T-helper 17 cell (primary cell): Measurements from ENCODE around the gene PTPRN2. TPM values are rescaled to one million over a fixed set of nuclear protein-coding genes. Genes with fewer than 3 reads are reported as not detected.

Experiments used
- ATAC-seq: fragments of 150-1000 bp; cut with Tn5 transposase; 2 replicates; pipeline ENCODE4 v1.10.0; 2021; ENCODE audit warnings: mild to moderate bottlenecking, moderate library complexity
- DNase-seq, 3 donors: peaks; one replicate each; pipeline versions ENCODE4 v3.0.0 to v3.0.0-alpha.2; 2020 to 2021
- H3K9me3 ChIP-seq: one replicate; pipeline ENCODE4 v1.7.0; 2013; ENCODE audit warnings: low read length, mild to moderate bottlenecking; ENCODE audit not compliant: control insufficient read depth, poor library complexity, severe bottlenecking
- H3K27ac Mint-ChIP-seq: one replicate; pipeline ENCODE4 v1.8.0; 2022; ENCODE audit warnings: mild to moderate bottlenecking, moderate library complexity, mixed read lengths
- H3K27me3 Mint-ChIP-seq: one replicate; pipeline ENCODE4 v1.8.0; 2022; ENCODE audit warnings: mixed read lengths
- H3K36me3 Mint-ChIP-seq: one replicate; pipeline ENCODE4 v1.8.0; 2022; ENCODE audit warnings: low read depth, mixed read lengths
- H3K4me1 Mint-ChIP-seq: one replicate; pipeline ENCODE4 v1.8.0; 2022; ENCODE audit warnings: mild to moderate bottlenecking, mixed read lengths
- H3K4me3 Mint-ChIP-seq: one replicate; pipeline ENCODE4 v1.8.0; 2022; ENCODE audit warnings: mild to moderate bottlenecking, moderate library complexity, mixed read lengths
- total RNA-seq, 4 donors: library from RNA in 2 of 4; stranded (reverse) in 2 of 4; gene quantifications; one replicate each; pipeline ENCODE4 v1.2.3 and lab custom pipeline; 2022 to 2026

PTPRN2 gene
- total RNA-seq, 2 donors from 2014 or later: 0.42 to 0.57 TPM

DNA sequence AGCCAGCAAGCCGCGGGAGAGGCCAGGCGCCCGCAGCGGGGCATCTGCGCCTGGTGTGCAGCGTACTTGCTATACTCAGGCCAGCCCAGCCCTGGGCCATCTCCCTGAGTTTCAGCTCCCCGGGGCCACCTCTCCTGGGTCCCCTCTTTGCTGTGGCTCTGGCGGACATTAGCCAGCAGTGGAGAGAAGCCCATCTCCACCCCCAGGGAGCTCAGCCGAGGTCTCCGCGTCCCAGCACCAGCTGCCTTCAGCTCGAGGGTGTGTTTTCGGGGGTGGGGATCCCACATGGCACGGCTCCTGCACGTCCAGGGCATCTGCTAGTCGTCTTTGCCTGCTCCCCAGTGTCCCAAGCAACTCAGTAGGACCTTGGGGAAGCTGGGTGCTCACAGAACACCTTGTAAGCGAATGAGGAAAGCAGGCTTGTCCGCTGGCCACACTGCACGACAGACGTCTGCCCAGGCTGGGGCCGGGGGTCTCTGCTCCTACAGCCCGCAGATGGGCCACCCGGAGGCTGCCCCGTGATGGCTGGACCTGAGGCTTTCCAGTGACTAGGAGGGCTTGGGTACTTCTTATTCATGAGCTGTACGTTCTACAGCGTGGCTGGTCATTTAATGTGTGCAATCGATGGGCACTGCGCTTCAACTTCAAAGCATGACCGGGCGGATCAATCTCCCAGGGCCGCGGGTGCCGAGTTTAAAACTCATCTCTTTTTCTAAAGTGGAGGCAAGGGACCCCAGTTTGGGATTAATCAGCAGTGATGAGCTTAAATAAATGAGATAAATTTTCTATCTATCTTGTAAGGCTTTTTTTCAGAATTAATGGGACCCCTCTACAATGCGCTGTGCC lies 795.2 kb downstream of the PTPRN2 start:
- ATAC-seq (no peak), DNase-seq (no peak)
- no peaks in the 10 kb centered on the region for H3K4me1 Mint-ChIP-seq
- no peaks in the 10 kb centered on the region for H3K9me3 ChIP-seq
- peaks cover 20% of the 10 kb centered on the region for H3K27me3 Mint-ChIP-seq
- no peak overlapping the region for H3K4me3 Mint-ChIP-seq
- no peaks in the 10 kb centered on the region for H3K36me3 Mint-ChIP-seq
- no peak overlapping the region for H3K27ac Mint-ChIP-seq

DNA sequence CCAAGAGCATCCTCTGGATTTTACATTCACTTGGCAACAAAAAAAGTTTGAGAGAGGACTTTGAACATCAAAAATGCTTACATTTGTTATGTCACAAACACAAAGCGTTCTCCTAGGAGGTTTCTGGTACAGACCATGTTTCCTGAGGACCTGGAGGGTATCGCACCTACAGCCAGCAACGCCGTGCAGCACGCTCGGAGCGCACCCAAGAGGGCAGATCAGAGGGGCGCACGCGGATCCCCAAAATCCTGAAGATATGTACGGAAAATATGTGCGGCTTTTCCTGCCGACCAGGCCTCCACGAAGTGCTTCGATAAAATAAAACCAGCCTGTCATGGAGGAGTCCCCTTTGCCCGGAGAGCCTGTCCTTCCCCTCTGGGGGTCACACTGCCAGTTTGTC lies 796.0 kb downstream of the PTPRN2 start:
- DNase-seq: no peak
- H3K4me3 Mint-ChIP-seq: no peak overlapping the region
- H3K4me1 Mint-ChIP-seq: no peaks in the 10 kb centered on the region
- H3K27ac Mint-ChIP-seq: no peak overlapping the region
- no peak for ATAC-seq
- peaks cover 2% of the 10 kb centered on the region for H3K36me3 Mint-ChIP-seq
- peaks cover 15% of the 10 kb centered on the region for H3K27me3 Mint-ChIP-seq
- no peaks in the 10 kb centered on the region for H3K9me3 ChIP-seq

DNA sequence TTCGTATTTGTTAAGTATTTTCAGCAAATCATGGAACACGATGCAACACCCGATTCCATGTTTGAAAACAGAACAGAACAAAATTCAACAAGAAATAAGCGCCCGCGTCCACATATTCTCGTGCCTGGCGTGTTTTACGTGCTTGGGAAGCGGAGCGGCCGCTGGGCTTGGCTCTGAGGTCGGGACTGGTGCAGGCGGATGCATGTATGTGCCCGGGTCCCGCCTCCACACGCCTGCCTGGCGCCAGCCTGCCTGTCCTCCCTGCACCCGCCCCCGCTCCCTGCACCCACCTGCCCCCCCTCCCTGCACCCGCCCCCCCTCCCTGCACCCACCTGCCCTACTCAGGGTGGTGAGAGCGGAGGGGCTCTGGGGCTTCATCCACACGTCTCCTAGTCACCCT lies 796.4 kb downstream of the PTPRN2 start:
- H3K27me3 Mint-ChIP-seq: peaks cover 10% of the 10 kb centered on the region
- H3K36me3 Mint-ChIP-seq: peaks cover 2% of the 10 kb centered on the region
- H3K4me1 Mint-ChIP-seq: no peaks in the 10 kb centered on the region
- no peak for DNase-seq
- ATAC-seq: no peak
- no peak overlapping the region for H3K27ac Mint-ChIP-seq
- H3K9me3 ChIP-seq: no peaks in the 10 kb centered on the region
- H3K4me3 Mint-ChIP-seq: no peak overlapping the region

DNA sequence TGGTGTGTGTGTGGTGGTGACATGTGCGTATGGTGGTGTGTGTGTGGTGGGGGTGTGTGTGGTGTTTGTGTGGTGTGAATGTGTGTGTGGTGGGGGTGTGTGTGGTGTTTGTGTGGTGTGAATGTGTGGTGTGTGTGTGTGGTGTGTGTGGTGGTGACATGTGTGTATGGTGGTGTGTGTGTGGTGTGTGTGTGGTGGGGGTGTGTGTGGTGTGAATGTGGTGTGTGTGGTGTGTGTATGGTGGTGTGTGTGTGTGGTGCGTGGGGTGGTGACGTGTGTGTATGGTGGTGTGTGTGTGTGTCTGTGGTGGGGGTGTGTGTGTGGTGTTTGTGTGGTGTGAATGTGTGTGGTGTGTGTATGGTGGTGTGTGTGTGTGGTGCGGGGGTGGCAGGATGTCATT lies 797.7 kb downstream of the PTPRN2 start:
- H3K9me3 ChIP-seq: no peaks in the 10 kb centered on the region
- H3K4me3 Mint-ChIP-seq: no peak overlapping the region
- peaks cover 7% of the 10 kb centered on the region for H3K27me3 Mint-ChIP-seq
- DNase-seq (no peak), ATAC-seq (no peak)
- H3K4me1 Mint-ChIP-seq: no peaks in the 10 kb centered on the region
- H3K36me3 Mint-ChIP-seq: peaks cover 2% of the 10 kb centered on the region
- H3K27ac Mint-ChIP-seq: no peak overlapping the region

DNA sequence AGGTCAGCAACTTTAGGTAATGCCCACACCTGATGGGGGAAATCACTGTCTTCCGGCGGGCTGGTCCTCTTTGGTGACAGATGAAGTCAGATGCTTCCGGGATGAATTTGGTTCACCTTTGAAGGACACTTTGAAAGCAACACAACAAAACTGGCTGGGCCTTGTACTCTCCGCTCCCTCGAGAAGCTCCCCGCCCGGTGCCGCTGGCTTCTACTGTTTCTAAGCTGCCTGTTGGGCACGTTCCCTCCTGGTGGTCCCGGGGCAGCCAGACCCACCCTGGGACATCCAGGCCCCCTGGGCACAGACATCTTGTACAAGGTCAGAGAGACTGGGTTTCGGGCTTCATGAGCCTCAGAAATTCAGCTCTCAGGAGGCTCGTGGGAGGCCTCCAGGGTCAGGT lies 798.5 kb downstream of the PTPRN2 start:
- H3K4me3 Mint-ChIP-seq: no peak overlapping the region
- ATAC-seq: no peak
- H3K36me3 Mint-ChIP-seq: peaks cover 2% of the 10 kb centered on the region
- no peak overlapping the region for H3K27ac Mint-ChIP-seq
- no peaks in the 10 kb centered on the region for H3K9me3 ChIP-seq
- H3K4me1 Mint-ChIP-seq: no peaks in the 10 kb centered on the region
- no peak for DNase-seq
- H3K27me3 Mint-ChIP-seq: peaks cover under 1% of the 10 kb centered on the region

DNA sequence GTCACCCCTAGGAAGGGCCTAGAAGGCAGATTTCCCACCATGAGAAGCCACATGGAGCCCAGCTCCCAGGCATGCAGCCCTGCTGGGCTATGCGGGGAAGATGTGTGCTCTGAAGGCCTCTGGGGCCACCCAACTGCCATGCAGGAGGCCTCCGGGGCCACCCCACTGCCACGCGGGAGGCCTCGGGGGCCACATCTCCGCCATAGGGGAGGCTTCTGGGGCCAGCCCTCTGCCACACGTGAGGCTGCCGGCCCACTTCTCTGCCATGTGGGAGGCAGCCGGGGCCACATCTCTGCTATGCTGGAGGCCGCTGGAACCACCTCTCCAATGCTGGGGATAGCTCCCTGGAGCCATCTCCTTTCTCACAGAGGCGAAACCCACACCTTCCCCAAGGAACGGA lies 799.0 kb downstream of the PTPRN2 start:
- H3K36me3 Mint-ChIP-seq: peaks cover 2% of the 10 kb centered on the region
- no peak for ATAC-seq
- no peaks in the 10 kb centered on the region for H3K9me3 ChIP-seq
- no peak for DNase-seq
- peaks cover 3% of the 10 kb centered on the region for H3K27me3 Mint-ChIP-seq
- no peak overlapping the region for H3K27ac Mint-ChIP-seq
- H3K4me1 Mint-ChIP-seq: no peaks in the 10 kb centered on the region
- no peak overlapping the region for H3K4me3 Mint-ChIP-seq

DNA sequence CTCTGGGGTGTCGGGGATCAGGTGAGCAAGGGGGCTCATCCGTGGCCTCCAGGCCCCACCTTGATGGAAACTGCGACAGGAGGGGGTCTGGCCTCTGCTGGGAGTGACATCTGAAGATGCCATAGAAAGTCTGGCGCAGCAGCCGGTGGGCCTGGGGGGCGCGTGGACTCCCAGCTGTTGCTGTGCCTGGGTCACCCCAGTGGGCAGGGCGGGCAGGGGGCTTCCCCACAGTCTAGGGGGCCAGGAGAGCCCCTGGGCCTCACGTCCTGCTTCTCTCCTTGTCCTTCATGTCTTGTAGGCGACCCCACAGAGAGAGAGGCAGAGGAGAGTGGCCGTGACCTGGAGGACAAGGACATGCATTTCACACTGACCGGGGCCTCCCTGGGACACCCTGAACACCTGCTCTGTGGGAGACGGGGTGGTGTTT lies 800.3 kb downstream of the PTPRN2 start:
- Mint-ChIP-seq H3K4me1 (no peaks in the 10 kb centered on the region), H3K27ac (no peak overlapping the region), H3K27me3 (peaks cover 12% of the 10 kb centered on the region), H3K4me3 (no peak overlapping the region), H3K36me3 (peaks cover 2% of the 10 kb centered on the region)
- no peak for ATAC-seq
- no peak for DNase-seq
- no peaks in the 10 kb centered on the region for H3K9me3 ChIP-seq

DNA sequence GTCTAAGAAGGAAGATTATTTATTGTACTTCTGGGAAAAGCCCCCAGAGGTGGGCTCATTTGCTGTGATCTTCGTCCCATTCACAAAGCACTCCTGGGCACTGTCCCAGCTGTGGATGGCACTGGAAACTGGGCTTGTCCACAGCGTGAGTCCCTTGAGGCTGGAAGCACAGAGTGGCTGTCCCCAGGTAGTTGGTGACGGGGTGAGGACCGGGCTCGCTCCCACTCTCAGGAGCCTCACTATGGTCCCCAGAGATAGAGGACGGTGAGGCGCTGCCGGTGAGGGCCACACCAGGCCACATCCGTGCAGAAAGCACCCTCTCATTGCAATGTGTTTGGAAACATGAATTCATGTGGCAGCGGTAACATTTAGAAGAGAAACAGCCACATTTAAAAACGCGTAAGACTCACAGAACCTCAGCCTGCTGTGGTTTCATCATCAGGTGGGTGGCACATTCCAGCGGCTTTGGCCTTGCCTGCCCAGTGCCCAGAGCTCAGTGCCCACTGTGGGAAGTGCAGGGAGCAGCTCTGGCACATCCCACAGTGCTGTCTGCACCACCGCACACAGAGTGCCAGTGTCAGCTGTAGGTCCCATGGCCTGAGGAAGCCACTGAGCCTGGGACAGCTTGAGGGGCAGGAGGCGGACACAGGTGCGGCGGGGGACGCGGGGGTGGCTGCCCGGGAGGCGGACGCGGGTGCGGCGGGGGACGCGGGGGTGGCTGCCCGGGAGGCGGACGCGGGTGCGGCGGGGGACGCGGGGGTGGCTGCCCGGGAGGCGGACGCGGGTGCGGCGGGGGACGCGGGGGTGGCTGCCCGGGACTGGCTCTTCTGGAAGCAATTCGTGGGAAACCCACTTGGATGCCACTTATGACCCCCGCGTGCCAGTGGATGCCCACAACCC lies 801.0 kb downstream of the PTPRN2 start:
- Mint-ChIP-seq H3K27me3 (peaks cover 16% of the 10 kb centered on the region), H3K36me3 (peaks cover 2% of the 10 kb centered on the region), H3K4me3 (no peak overlapping the region), H3K4me1 (no peaks in the 10 kb centered on the region), H3K27ac (no peak overlapping the region)
- ATAC-seq: no peak
- H3K9me3 ChIP-seq: no peaks in the 10 kb centered on the region
- DNase-seq: no peak

DNA sequence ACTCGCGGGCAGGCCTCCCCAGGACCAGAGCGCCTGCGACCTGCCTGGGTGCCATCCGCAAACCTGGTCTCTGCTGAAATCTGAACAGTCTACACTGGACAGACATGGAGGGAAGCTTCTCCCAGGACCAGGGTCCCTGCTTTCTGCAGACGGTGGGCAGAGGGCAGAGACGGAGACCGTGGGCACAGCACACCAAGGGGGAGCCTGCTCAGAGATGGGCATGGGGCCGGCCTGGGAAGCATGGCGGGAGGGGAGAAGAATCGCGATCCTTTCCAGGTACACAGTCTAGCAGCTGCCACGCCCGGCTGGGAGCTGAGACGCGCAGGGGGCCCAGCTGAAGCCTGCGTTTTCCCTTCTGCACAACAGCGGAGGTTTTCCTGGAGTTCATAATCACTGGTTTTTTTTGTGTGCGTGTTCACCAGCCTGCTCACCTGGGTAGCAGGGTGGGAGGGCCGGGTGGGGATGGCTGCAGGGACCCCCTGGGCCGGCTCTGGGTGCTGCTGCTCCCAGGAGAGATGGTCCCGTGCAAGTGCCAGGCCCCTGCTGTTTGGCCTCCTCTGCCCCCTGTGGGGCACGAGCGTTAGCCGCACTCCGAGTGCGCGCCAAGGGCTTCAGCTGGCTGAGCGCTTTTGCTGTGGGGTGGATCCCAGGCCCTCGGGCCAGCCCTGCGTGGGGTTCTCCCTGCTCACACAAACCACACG lies 802.0 kb downstream of the PTPRN2 start:
- H3K4me3 Mint-ChIP-seq: no peak overlapping the region
- ATAC-seq (no peak), DNase-seq (no peak)
- peaks cover 16% of the 10 kb centered on the region for H3K27me3 Mint-ChIP-seq
- no peaks in the 10 kb centered on the region for H3K4me1 Mint-ChIP-seq
- H3K36me3 Mint-ChIP-seq: peaks cover 2% of the 10 kb centered on the region
- no peak overlapping the region for H3K27ac Mint-ChIP-seq
- no peaks in the 10 kb centered on the region for H3K9me3 ChIP-seq

DNA sequence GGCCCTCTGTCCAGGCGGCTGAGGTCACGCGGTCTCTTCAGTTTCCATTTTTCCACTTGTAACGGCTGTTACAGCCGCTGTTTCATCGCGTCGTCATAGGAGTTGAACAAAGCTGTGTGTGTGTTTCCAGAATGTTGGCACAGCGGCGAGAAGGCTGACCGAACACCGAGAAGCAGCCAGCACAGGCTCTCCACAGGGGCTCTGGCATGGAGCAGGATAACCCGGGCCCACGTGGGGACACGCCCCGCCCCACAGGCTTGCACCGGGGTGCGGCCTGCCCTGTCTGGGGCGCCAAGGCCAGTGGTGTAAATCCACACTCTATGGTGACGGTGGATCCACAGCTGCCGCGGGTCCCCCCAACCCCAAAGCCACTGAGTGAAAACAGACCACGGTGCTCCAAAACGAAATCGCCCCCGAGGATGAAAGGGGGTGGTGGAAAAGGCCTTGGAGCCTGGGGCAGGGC lies 802.6 kb downstream of the PTPRN2 start:
- Mint-ChIP-seq H3K27me3 (peaks cover 16% of the 10 kb centered on the region), H3K36me3 (peaks cover 2% of the 10 kb centered on the region), H3K4me1 (no peaks in the 10 kb centered on the region), H3K27ac (no peak overlapping the region), H3K4me3 (no peak overlapping the region)
- no peaks in the 10 kb centered on the region for H3K9me3 ChIP-seq
- no peak for ATAC-seq
- DNase-seq: no peak

DNA sequence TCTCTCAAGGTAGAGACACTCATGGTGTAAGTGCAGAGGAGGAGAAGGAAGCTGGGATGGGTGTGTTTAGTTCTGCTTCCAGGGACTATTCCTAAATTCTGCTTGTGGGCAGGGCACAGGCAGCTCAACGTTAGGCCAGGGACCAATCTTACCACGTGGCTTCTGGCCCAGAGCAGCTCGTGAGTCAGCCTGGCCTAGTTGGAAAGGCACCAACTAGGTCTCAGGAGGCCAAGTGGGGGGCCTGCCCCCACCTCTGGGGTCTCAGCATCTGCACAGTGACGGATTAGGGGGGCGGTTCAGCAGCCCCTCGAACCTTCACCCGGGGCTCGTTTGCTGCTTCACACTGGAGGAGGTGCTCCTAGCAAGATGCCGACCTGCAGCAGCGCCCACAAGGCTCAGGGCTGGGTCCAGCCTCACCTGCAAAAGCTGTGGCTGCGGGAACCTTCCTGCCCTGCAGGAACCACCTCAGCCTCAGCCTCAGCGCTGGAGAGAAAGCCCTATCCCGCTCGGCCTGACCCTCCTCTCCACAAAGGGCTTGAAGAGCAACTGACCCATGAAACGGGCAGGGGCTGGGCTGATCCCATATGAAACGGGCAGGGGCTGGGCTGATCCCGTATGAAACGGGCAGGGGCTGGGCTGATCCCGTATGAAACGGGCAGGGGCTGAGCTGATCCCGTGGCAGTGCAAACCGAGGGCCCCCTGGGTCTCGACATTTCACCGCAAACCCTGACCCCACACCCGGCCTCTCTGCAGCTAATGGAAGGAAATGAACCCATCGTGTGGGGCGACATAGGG lies 803.4 kb downstream of the PTPRN2 start:
- DNase-seq (no peak), ATAC-seq (no peak)
- H3K27ac Mint-ChIP-seq: no peak overlapping the region
- no peaks in the 10 kb centered on the region for H3K9me3 ChIP-seq
- H3K4me3 Mint-ChIP-seq: no peak overlapping the region
- H3K27me3 Mint-ChIP-seq: peaks cover 22% of the 10 kb centered on the region
- H3K4me1 Mint-ChIP-seq: no peaks in the 10 kb centered on the region
- H3K36me3 Mint-ChIP-seq: peaks cover 2% of the 10 kb centered on the region

DNA sequence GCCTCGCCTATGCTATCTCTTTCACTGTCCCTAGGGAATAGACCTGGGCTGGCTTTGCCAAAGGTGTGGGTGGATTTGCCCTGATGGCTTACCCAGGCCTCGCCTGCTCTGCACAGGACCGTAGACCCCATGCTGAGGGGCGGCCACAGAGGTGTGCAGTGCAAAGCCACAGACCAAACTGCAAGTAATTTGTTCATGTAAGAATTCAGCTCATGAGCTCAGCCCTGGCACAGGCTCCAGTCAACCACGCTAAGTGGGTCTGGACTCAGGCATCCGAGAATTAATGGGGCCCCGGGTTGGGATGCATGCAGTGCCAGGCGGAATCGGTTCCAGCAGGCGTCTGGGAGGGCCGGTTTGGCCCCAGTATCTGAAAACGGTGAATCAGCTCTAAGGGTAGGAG lies 805.6 kb downstream of the PTPRN2 start:
- H3K27ac Mint-ChIP-seq: no peak overlapping the region
- peaks cover 4% of the 10 kb centered on the region for H3K36me3 Mint-ChIP-seq
- H3K4me3 Mint-ChIP-seq: no peak overlapping the region
- DNase-seq (no peak), ATAC-seq (no peak)
- H3K4me1 Mint-ChIP-seq: no peaks in the 10 kb centered on the region
- H3K9me3 ChIP-seq: no peaks in the 10 kb centered on the region
- H3K27me3 Mint-ChIP-seq: peaks cover 37% of the 10 kb centered on the region
